Activated T-cell treated with anti-CD3 and anti-CD28 coated beads, Interleukin-2, amount 50 U/mL, for 24 hours (primary cell): ENCODE data around the gene USP36.
"Not testable (repeated sequence)": the region's sequence is repeated elsewhere in the genome, so short reads cannot be mapped to it uniquely, and the experiment has no call there.

ENCODE experiments used
- DNase-seq: peaks from one replicate; pipeline ENCODE4 v3.0.0-alpha.2; 2020
- H3K27ac Mint-ChIP-seq: 2 replicates; pipeline ENCODE4 v1.8.0; 2020; ENCODE audit warnings: mild to moderate bottlenecking, mixed read lengths
- H3K27me3 Mint-ChIP-seq: 2 replicates; pipeline ENCODE4 v1.8.0; 2020; ENCODE audit warnings: mixed read lengths
- H3K36me3 Mint-ChIP-seq: 2 replicates; pipeline ENCODE4 v1.8.0; 2020; ENCODE audit warnings: low read depth, mixed read lengths
- H3K4me1 Mint-ChIP-seq: 2 replicates; pipeline ENCODE4 v1.8.0; 2020; ENCODE audit warnings: low read depth, mixed read lengths
- H3K4me3 Mint-ChIP-seq: 2 replicates; pipeline ENCODE4 v1.8.0; 2020; ENCODE audit warnings: mild to moderate bottlenecking, moderate library complexity, mixed read lengths
- H3K9me3 Mint-ChIP-seq: 2 replicates; pipeline ENCODE4 v1.8.0; 2020; ENCODE audit warnings: mixed read lengths

Gene USP36

DNA sequence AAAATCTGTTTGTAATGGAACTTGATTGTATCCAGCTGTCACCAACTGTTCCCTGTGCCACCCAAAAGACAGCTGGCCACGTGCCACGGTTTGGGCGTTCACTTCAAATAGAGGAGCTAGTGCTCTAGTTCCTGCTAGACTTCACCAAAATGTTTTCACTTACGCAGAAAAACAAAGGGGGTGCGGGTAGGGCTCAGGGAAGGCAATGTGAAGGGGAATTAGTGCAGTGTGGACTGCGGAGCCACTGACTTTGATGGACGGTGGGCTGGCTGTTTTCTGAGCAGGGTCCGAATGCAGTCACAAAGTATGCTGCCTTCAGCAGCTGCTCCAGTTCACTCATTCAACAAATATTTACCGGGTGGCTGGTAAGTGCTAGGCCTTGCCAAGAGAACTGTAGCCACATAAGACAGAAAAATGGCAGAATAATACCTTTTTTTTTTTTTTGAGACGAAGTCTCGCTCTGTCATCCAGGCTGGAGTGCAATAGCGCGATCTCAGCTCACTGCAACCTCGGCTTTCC lies 50.9 kb downstream of the USP36 start:
- H3K9me3 Mint-ChIP-seq = no peaks in the 10 kb centered on the region
- H3K4me1 Mint-ChIP-seq = peaks cover 66% of the 10 kb centered on the region
- no peak for DNase-seq
- H3K27ac Mint-ChIP-seq = peak overlapping the region; percentile 92
- peaks cover 69% of the 10 kb centered on the region for H3K36me3 Mint-ChIP-seq
- no peaks in the 10 kb centered on the region for H3K27me3 Mint-ChIP-seq
- no peak overlapping the region for H3K4me3 Mint-ChIP-seq

DNA sequence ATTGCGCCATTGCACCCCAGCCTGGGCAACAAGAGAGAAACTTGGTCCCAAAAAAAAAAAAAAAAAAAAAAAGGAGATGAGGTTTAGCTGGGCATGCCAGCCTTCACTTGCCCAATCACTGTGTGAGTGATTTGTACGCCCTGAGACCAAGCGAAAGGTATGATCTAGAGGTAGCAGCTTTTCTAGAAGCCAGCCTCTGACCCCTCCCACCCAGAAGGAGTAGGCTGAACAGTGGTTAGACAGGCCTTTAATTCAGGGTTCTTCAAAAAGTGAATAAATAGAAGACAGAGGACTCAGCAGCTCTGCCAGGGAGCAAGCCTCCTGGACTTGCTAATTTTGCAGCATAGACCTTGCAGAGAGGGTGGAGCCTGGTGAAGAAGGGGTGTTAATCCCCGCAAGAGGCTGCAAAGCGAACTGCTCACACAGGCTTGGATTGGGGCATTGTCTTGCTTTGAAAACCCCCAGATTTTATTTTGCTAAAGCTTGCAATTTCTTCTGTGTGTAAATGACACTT lies 51.4 kb downstream of the USP36 start:
- peaks cover 64% of the 10 kb centered on the region for H3K36me3 Mint-ChIP-seq
- DNase-seq = no peak
- H3K27me3 Mint-ChIP-seq = no peaks in the 10 kb centered on the region
- no peak overlapping the region for H3K4me3 Mint-ChIP-seq
- H3K9me3 Mint-ChIP-seq = no peaks in the 10 kb centered on the region
- H3K27ac Mint-ChIP-seq = peak overlapping the region; percentile 92
- H3K4me1 Mint-ChIP-seq = peaks cover 65% of the 10 kb centered on the region

DNA sequence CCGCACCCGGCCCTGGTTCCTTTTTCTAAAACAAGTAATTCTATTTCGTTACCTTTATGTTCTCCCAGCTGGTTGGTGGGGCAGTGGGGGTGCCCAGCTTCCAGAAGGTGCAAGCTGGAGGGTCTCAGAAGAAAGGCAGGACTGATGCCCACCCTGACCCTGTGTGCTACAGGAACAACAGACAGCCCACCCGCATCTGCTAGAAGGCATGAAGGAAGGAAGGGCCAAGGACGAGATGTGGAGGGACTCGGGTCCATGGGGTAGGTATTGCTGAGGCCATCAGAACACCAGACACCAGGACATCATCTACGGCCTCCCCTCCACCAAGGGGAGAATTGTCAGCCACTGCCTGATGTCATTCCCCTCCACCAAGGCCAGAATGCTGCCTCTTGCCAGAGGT lies 52.2 kb downstream of the USP36 start:
- Mint-ChIP-seq H3K4me3 (no peak overlapping the region), H3K4me1 (peaks cover 63% of the 10 kb centered on the region), H3K27ac (peak overlapping the region; percentile 92), H3K27me3 (no peaks in the 10 kb centered on the region), H3K9me3 (no peaks in the 10 kb centered on the region), H3K36me3 (peaks cover 57% of the 10 kb centered on the region)
- no peak for DNase-seq

DNA sequence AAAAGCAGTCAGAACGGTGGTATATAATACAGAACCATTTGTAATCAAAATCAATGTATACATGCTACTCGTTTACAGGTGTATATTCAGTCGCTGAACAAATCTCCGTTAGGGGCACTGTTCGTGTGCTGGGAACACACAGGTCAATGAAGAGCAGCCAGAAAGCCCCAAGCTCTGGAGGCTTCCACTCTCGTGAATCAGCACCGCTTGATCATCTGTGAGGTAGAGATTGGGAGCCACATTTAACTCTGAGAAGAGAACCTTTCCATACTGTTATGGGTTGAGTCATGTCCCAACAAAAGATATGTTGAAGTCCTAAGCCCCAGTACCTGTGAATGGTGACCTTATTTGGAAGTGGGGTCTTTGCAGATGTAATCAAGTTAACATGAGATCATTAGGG lies 53.2 kb downstream of the USP36 start:
- peaks cover 64% of the 10 kb centered on the region for H3K4me1 Mint-ChIP-seq
- peak overlapping the region; percentile 67 for H3K27ac Mint-ChIP-seq
- H3K4me3 Mint-ChIP-seq = no peak overlapping the region
- H3K9me3 Mint-ChIP-seq = no peaks in the 10 kb centered on the region
- H3K36me3 Mint-ChIP-seq = peaks cover 46% of the 10 kb centered on the region
- no peaks in the 10 kb centered on the region for H3K27me3 Mint-ChIP-seq
- no peak for DNase-seq

DNA sequence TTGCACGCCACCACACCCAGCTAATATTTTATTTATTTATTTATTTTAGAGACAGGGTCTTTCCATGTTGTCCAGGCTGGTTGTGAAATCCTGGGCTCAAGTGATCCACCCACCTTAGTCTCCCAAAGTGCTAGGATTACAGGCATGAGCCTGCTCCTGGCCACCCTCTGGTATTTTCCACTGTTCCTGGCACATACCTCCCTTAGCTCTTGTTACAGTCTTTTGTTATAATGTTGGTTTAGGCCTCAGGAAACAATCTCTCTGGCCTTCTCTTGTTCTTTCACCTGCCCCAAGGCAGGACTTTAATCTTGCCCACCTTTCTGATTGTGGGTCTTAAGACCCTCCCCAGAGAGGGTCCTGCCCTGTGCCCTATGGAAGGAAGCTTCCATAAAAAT lies 55.0 kb downstream of the USP36 start:
- Mint-ChIP-seq H3K9me3 (no peaks in the 10 kb centered on the region), H3K4me1 (peaks cover 49% of the 10 kb centered on the region), H3K27ac (peak overlapping the region; percentile 50)

DNA sequence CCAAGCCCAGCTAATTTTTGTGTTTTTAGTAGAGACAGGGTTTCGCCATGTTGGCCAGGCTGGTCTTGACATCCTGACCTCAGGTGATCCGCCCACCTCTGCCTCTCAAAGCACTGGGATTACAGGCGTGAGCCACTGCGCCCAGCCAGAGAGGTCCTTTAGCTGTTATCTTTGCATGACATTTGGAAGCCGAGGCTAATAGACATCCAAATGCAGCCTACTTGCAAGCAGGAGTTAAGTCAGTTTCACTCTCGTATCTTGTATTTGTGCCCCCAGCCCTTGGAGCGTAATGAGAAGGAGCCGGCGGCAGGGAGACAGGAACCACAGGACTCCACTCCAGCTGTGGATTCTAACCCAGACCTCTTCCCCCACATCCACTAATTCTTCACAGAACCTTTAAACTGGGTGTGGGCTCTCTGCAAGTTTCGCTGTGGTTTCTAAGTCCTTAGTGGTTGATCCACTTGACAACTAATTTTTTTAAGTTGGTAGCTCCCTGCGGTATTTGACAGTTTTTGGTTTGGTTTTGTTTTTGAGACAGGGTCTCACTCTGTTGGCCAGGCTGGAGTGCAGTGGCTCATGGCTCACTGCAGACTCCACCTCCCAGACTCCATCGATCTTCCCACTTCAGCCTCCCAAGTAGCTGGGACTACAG lies 55.5 kb downstream of the USP36 start:
- H3K27ac Mint-ChIP-seq = peak overlapping the region; percentile 24
- H3K9me3 Mint-ChIP-seq = no peaks in the 10 kb centered on the region
- no peak for DNase-seq
- H3K27me3 Mint-ChIP-seq = no peaks in the 10 kb centered on the region
- peak overlapping the region; percentile 15 for H3K4me3 Mint-ChIP-seq
- peaks cover 49% of the 10 kb centered on the region for H3K4me1 Mint-ChIP-seq
- peaks cover 34% of the 10 kb centered on the region for H3K36me3 Mint-ChIP-seq

More for the DNA sequence above, 55.0 kb downstream of the USP36 start:
- DNase-seq = no peak
- H3K27me3 Mint-ChIP-seq = no peaks in the 10 kb centered on the region
- H3K4me3 Mint-ChIP-seq = no peak overlapping the region
- H3K36me3 Mint-ChIP-seq = peaks cover 35% of the 10 kb centered on the region

DNA sequence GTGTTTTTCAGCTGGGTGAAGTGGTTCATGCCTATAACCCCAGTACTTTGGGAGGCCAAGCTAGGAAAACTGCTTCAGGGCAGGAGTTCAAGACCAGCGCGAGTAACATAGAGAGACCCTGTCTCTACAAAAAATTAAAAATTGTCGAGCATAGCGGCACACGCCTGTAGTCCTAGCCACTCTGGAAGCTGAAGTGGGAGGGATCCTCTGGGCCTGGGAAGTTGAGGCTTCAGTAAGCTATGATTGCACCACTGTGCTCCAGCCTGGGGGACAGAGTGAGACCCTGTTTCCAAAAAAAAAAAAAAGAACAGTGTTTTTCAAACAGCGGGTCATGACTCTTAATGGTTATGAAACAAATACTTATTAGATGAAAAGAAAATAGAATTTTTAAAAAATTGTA lies 56.3 kb downstream of the USP36 start:
- no peak for DNase-seq
- H3K27me3 Mint-ChIP-seq = no peaks in the 10 kb centered on the region
- H3K4me1 Mint-ChIP-seq = peaks cover 50% of the 10 kb centered on the region
- H3K27ac Mint-ChIP-seq = peak overlapping the region; percentile 90
- H3K9me3 Mint-ChIP-seq = no peaks in the 10 kb centered on the region
- no peak overlapping the region for H3K4me3 Mint-ChIP-seq
- peaks cover 36% of the 10 kb centered on the region for H3K36me3 Mint-ChIP-seq

DNA sequence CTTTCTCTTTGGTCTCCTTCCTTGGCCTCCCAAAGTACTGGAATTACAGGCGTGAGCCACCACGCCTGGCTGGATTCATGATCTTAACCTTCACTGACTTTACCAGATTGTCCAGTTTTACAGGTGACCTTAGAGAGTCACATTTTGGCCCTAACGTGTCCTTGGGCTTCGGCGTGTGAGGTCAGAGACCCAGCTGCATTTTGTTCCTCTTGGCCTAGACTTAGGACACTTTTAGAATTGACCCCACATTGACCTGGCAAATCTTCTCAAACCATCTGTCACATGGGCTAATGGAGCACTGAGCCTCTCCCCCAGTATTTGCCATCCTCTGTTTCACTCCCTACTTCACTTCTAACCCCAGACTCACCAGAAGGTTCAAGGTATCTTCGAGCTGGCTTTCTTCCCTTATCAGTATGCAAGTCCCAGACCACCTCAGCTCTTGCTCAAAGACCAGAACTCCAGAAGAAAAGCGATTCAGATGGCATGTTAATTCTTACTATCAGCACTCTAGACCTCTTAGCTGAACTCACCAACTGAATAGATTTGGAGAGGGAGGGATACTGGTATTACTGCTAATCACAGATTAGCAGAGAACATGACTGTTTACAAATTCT lies 56.8 kb downstream of the USP36 start:
- Mint-ChIP-seq H3K4me3 (peak overlapping the region; percentile 31), H3K4me1 (peaks cover 52% of the 10 kb centered on the region), H3K27me3 (no peaks in the 10 kb centered on the region), H3K36me3 (peaks cover 36% of the 10 kb centered on the region), H3K9me3 (no peaks in the 10 kb centered on the region), H3K27ac (peak overlapping the region; percentile 90)
- no peak for DNase-seq

DNA sequence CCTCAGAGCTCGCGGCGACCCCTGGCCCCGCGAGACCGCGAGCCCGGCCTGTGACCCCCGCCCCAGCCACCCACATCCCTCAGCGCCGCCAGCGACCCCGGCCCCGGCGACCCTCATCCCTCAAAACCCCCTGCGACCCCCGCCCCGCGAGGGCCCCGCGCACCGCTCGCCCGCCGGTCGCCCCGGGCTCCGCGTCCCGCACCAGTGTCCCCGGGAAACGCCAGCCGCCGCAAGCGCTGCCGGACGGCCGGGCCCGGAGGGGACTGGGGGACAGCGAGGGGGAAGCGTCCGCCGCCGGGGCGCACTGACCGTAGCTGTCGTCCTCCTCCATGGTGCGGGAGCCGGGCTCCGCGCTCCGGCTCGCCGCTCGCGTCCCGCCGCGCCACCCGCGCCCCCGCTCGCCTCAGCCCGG lies 58.7 kb downstream of the USP36 start, which contains the start of gene CYTH1:
CYTH1 (minus strand) TSS at position 381 of the 412 bp plus-strand sequence; CDS start at position 331, 50 bp downstream.
- Mint-ChIP-seq H3K9me3 (no peaks in the 10 kb centered on the region), H3K4me3 (peak within 1 kb of the TSS; percentile 83), H3K27ac (peak within 1 kb of the TSS; percentile 96), H3K36me3 (peaks cover 26% of the 10 kb centered on the region), H3K27me3 (no peaks in the 10 kb centered on the region), H3K4me1 (peaks cover 50% of the 10 kb centered on the region)
- no peak for DNase-seq

DNA sequence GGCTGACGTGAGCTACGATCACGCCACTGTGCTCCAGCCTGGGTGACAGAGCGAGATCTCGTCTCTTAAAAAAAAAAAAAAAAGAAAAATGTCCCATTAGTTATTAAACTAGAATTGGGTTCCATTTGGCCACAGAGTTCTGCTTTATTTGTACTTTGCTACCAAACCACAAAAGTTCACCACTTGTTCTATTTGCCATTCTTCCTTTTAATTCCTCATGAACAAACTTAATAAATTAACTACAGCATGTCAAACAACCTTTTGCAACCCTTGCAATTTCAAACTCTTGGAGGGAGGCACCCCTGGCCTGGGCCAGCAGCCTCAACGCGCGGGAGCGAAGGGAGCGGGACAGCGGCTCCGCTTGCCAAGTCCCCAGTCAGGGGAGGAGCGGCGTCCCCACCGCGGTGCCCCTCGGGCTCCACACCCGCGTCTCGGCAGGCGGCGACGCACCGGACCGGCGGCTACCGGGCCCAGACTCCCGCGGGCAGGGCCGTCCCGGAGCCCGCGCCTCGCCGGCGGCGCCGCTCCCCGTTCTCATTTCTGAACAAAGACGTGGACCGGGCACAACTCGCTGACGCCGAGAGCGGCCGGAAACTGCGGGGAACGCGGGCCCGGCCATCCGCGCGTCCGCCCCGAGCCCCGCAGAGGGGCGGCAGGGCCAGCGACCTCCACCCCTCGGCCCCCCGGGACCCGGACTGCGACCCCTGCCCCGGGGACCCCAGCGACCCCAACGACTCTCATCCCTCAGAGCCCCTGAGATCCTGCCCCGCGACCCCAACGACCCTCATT lies 59.3 kb downstream of the USP36 start:
- DNase-seq = peak; percentile 76

DNA sequence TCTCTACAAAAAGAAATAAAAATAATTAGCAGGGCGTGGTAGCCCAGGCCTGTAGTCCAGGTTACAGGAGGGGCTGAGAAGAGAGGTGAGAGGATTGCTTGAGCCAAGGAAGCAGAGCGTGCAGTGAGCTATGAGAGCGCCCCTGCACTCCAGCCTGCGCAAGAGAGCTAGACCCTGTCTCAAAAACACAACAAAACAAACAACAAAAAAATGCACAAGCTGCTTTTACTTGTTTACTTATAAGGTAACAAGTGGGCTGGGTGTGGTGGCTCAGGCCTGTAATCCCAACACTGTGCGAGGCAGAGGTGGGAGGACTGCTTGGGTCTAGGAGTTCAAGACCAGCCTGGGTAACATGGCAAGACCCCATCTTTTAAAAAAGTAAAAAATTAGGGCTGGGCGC lies 60.3 kb downstream of the USP36 start:
- H3K36me3 Mint-ChIP-seq = peaks cover 28% of the 10 kb centered on the region
- DNase-seq = peak; percentile 52
- H3K27me3 Mint-ChIP-seq = no peaks in the 10 kb centered on the region
- H3K27ac Mint-ChIP-seq = peak overlapping the region; percentile 96
- peak overlapping the region; percentile 83 for H3K4me3 Mint-ChIP-seq
- no peaks in the 10 kb centered on the region for H3K9me3 Mint-ChIP-seq
- peaks cover 56% of the 10 kb centered on the region for H3K4me1 Mint-ChIP-seq

More for the DNA sequence above, 59.3 kb downstream of the USP36 start:
- Mint-ChIP-seq H3K9me3 (no peaks in the 10 kb centered on the region), H3K4me3 (peak overlapping the region; percentile 83), H3K36me3 (peaks cover 24% of the 10 kb centered on the region), H3K27ac (peak overlapping the region; percentile 96), H3K4me1 (peaks cover 51% of the 10 kb centered on the region), H3K27me3 (no peaks in the 10 kb centered on the region)

DNA sequence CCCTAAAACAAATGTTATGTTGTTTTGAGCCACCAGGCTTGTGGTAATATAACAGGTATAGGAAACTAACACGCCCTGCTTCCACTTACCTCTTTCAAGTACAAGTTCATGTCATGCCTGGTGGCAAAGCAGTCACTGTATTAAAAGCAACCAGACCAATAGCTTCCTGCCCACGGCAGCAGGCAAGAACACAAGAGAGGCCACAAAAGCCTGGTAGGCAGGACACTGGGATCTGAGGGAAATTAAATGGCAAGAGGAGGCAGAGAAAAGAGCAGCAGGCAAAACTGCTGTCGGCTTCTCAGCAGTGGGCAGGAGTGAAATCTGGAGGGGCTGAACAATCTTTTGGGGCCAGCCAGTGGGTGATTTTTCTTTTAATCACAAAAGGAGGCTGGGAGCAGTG lies 60.8 kb downstream of the USP36 start:
- Mint-ChIP-seq H3K36me3 (peaks cover 28% of the 10 kb centered on the region), H3K9me3 (no peaks in the 10 kb centered on the region), H3K27me3 (no peaks in the 10 kb centered on the region), H3K4me3 (peak overlapping the region; percentile 83), H3K4me1 (peaks cover 55% of the 10 kb centered on the region), H3K27ac (peak overlapping the region; percentile 96)
- peak; percentile 63 for DNase-seq

DNA sequence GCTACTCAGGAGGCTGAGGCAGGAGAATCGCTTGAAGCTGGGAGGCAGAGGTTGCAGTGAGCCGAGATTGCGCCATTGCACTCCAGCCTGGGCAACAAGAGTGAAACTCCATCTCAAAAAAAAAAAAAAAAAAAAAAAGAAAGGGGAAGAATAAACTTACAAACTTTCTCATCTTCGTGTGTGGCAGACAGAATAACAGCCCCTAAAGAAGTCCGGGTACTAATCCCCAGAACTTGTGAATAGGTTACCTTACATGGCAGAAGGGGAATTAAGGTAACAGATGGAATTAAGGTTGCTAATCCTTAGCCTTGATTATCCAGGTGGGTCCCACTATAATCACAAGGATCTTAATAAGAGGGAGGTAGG lies 61.3 kb downstream of the USP36 start:
- peaks cover 57% of the 10 kb centered on the region for H3K4me1 Mint-ChIP-seq
- not testable (repeated sequence) for H3K9me3 Mint-ChIP-seq, DNase-seq, H3K27me3 Mint-ChIP-seq
- peak overlapping the region; percentile 96 for H3K27ac Mint-ChIP-seq
- H3K36me3 Mint-ChIP-seq = peaks cover 33% of the 10 kb centered on the region
- peak overlapping the region; percentile 83 for H3K4me3 Mint-ChIP-seq

DNA sequence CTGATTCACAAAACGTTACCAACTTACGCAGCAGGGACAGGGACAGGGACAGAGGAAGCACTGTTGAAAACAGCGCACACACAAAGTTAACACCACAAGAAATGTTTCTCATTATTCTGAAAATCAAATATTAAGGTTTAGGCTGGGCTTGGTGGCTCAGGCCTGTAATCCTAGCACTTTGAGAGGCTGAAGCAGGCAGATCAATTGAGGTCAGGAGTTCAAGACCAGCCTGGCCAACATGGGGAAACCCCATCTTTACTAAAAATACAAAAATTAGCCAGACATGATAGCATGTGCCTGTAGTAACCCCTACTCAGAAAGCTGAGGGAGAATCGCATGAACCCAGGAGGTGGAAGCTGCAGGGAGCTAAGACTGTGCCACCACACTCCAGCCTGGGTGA lies 62.7 kb downstream of the USP36 start:
- DNase-seq = no peak
- Mint-ChIP-seq H3K4me3 (peak overlapping the region; percentile 65), H3K9me3 (no peaks in the 10 kb centered on the region), H3K4me1 (peaks cover 57% of the 10 kb centered on the region), H3K36me3 (peaks cover 39% of the 10 kb centered on the region), H3K27ac (peak overlapping the region; percentile 95), H3K27me3 (no peaks in the 10 kb centered on the region)
